SK-N-SH treated with all-trans-retinoic acid at 6 μM for 48 hours (cell line): ENCODE measurements around the gene POLK.

Source experiments
- CSDC2 ChIP-seq: fragments of 250-450 bp; sonication (Bioruptor Pico); IDR thresholded peaks from 2 replicates; pipeline ENCODE4 v1.5.0; 2020; ENCODE audit warnings: mild to moderate bottlenecking, moderate library complexity
- PPARA ChIP-seq: fragments of 250-450 bp; sonication (Bioruptor Pico); IDR thresholded peaks from 2 replicates; pipeline ENCODE4 v1.5.0; 2020; ENCODE audit warnings: mild to moderate bottlenecking, borderline replicate concordance
- TF ChIP-seq, protein P1 (sequence below): fragments of 250-450 bp; sonication (Bioruptor Pico); IDR thresholded peaks from 2 replicates; pipeline ENCODE4 v1.5.1; 2020; ENCODE audit warnings: low read depth, mild to moderate bottlenecking, moderate library complexity

DNA sequence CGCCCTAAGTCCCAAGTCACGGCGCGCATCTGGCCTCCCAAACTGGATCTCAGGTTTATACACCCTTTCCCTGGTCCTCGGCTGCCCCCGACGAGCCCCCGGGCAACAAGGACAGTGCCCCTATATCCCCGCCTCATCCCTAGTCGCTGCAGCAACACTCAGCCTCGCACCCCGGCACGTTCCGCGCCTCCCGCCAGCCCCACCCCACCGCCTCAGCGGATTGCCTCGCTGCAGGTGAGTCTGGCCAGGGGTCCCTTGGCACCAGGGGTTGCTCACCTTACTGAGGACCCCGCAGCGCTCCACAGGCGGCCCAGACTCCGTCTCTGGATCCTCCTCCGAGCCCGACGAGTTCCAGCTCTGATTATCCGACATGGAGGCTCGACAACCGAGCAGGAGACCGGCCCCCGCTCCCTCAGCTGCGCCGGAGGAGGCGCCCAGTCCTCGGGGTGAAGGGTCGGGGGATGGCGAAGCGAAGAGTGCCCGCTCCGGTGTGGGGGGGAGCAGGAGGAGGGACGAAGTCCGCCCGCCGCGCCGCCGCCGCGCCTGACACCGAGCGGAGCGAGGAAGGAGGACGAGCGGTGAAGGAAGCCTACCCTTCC is 756 bp upstream of the POLK start:
- TF ChIP-seq CSDC2 (CRISPR knock-in tag): no peak
- no peak for TF ChIP-seq PPARA (CRISPR knock-in tag)
- TF ChIP-seq, protein P1, sequence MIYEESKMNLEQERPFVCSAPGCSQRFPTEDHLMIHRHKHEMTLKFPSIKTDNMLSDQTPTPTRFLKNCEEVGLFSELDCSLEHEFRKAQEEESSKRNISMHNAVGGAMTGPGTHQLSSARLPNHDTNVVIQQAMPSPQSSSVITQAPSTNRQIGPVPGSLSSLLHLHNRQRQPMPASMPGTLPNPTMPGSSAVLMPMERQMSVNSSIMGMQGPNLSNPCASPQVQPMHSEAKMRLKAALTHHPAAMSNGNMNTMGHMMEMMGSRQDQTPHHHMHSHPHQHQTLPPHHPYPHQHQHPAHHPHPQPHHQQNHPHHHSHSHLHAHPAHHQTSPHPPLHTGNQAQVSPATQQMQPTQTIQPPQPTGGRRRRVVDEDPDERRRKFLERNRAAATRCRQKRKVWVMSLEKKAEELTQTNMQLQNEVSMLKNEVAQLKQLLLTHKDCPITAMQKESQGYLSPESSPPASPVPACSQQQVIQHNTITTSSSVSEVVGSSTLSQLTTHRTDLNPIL (CRISPR knock-in tag): no peak
